PC-3 (cell line): ENCODE results near the gene EFCAB11.

ENCODE experiments used
- EZH2 ChIP-seq: fragments of 300-600 bp; sonication (generic); IDR thresholded peaks from one replicate; pipeline ENCODE4 v1.6.1; 2017; ENCODE audit warnings: antibody characterized with exemption, mild to moderate bottlenecking, low read length; ENCODE audit not compliant: unreplicated experiment
- EZH2phosphoT487 ChIP-seq: fragments of 300-600 bp; sonication (generic); IDR thresholded peaks from 2 replicates; pipeline ENCODE4 v1.6.1; 2018; ENCODE audit warnings: mild to moderate bottlenecking, antibody characterized with exemption, low read length, borderline replicate concordance
- TF ChIP-seq, protein P1 (sequence below): fragments of 300-600 bp; sonication (generic); conservative IDR thresholded peaks from 2 replicates; pipeline ENCODE4 v1.5.1; 2017; ENCODE audit warnings: antibody characterized with exemption, low read depth, mild to moderate bottlenecking, low read length

DNA sequence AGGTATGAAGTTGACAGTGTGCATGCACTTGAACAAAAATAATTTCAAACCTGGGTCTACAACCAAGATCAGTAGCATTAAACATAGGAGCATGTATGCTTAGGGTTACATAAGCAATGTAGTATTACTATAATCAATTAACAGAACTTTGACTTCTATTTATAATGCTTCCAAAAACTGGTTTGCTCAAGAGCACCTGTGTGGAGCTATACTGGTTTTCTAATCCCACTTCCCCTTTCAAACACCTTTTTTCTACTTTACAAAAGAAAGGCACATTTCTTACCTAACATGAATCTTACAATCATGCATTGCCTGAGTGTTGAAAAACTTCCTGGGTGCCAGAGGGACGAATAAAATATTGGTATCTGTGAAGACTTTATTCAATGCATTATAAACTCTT is 72.7 kb downstream of the EFCAB11 start:
- no peak for TF ChIP-seq EZH2
- TF ChIP-seq, protein P1, sequence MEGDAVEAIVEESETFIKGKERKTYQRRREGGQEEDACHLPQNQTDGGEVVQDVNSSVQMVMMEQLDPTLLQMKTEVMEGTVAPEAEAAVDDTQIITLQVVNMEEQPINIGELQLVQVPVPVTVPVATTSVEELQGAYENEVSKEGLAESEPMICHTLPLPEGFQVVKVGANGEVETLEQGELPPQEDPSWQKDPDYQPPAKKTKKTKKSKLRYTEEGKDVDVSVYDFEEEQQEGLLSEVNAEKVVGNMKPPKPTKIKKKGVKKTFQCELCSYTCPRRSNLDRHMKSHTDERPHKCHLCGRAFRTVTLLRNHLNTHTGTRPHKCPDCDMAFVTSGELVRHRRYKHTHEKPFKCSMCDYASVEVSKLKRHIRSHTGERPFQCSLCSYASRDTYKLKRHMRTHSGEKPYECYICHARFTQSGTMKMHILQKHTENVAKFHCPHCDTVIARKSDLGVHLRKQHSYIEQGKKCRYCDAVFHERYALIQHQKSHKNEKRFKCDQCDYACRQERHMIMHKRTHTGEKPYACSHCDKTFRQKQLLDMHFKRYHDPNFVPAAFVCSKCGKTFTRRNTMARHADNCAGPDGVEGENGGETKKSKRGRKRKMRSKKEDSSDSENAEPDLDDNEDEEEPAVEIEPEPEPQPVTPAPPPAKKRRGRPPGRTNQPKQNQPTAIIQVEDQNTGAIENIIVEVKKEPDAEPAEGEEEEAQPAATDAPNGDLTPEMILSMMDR: no peak
- no peak for TF ChIP-seq EZH2phosphoT487
